HL-60/S4 (cell line): ENCODE results near the gene KHDRBS2.

Experiments used
- in situ Hi-C: fragments of 300-500 bp; cut with MboI; formaldehyde crosslinking; loops from 2 replicates; pipeline ENCODE4 v1.14.3; 2022; ENCODE audit warnings: low sequenced_read_pairs

KHDRBS2 gene

GRCh38 chr6:62192593-62192992, 93.4 kb downstream of the KHDRBS2 start:
- in situ Hi-C loops: no loop called here

- in situ Hi-C loops: no loop called here
Observed at GRCh38 chr6:62175195-62175594, 110.8 kb downstream of the KHDRBS2 start.

- in situ Hi-C loops: no loop called here
Observed at GRCh38 chr6:62174548-62174947, 111.5 kb downstream of the KHDRBS2 start.

GRCh38 chr6:62167736-62168135, 118.3 kb downstream of the KHDRBS2 start:
- in situ Hi-C loops: no loop called here

- in situ Hi-C loops: no loop called here
Observed at GRCh38 chr6:62162858-62163257, 123.2 kb downstream of the KHDRBS2 start.

- in situ Hi-C loops: no loop called here
Observed at GRCh38 chr6:62152796-62153195, 133.2 kb downstream of the KHDRBS2 start.

GRCh38 chr6:62150048-62150663, 135.9 kb downstream of the KHDRBS2 start:
- in situ Hi-C loops: no loop called here

GRCh38 chr6:62146954-62147853, 138.8 kb downstream of the KHDRBS2 start:
- in situ Hi-C loops: no loop called here

- in situ Hi-C loops: no loop called here
Observed at GRCh38 chr6:62129127-62129526, 156.9 kb downstream of the KHDRBS2 start.

- in situ Hi-C loops: no loop called here
Observed at GRCh38 chr6:62119401-62119800, 166.6 kb downstream of the KHDRBS2 start.

GRCh38 chr6:62103186-62103859, 182.7 kb downstream of the KHDRBS2 start:
- in situ Hi-C loops: no loop called here

GRCh38 chr6:62102387-62102786, 183.6 kb downstream of the KHDRBS2 start:
- in situ Hi-C loops: no loop called here

- in situ Hi-C loops: no loop called here
Observed at GRCh38 chr6:62090442-62091229, 195.4 kb downstream of the KHDRBS2 start.

- in situ Hi-C loops: no loop called here
Observed at GRCh38 chr6:62089781-62090180, 196.2 kb downstream of the KHDRBS2 start.

GRCh38 chr6:62086047-62086446, 200.0 kb downstream of the KHDRBS2 start:
- in situ Hi-C loops: no loop called here

GRCh38 chr6:62075869-62076268, 210.2 kb downstream of the KHDRBS2 start:
- in situ Hi-C loops: no loop called here

- in situ Hi-C loops: no loop called here
Observed at GRCh38 chr6:62059901-62060300, 226.1 kb downstream of the KHDRBS2 start.

GRCh38 chr6:62057300-62057699, 228.7 kb downstream of the KHDRBS2 start:
- in situ Hi-C loops: no loop called here

- in situ Hi-C loops: no loop called here
Observed at GRCh38 chr6:62045502-62045901, 240.5 kb downstream of the KHDRBS2 start.

- in situ Hi-C loops: no loop called here
Observed at GRCh38 chr6:62043084-62043483, 242.9 kb downstream of the KHDRBS2 start.

GRCh38 chr6:62042429-62042828, 243.6 kb downstream of the KHDRBS2 start:
- in situ Hi-C loops: no loop called here
